K562 (cell line): ENCODE data around the gene PRPF6. TPM values are rescaled to one million over a fixed set of nuclear protein-coding genes. Genes with fewer than 3 reads are reported as not detected.

Source experiments
- ATF1 ChIP-seq, 2 experiments: fragments of 450-650 bp in 1 of 2; IDR thresholded peaks; 2 replicates each; pipeline ENCODE4 v1.6.1; 2016; ENCODE audit warnings: missing compliant biosample characterization in 1 of 2, missing genetic modification characterization in 1 of 2
- CHD4 ChIP-seq: fragments of 200-600 bp; sonication (generic); IDR thresholded peaks from 3 replicates; pipeline ENCODE4 v1.6.1; 2012; ENCODE audit warnings: low read depth, mild to moderate bottlenecking, mixed read lengths, low read length, inconsistent platforms; ENCODE audit not compliant: insufficient read depth, insufficient replicate concordance, poor library complexity, severe bottlenecking
- ELF2 ChIP-seq: fragments of 250-450 bp; sonication (Bioruptor Pico); IDR thresholded peaks from 2 replicates; pipeline ENCODE4 v1.5.0; 2021; ENCODE audit warnings: mild to moderate bottlenecking
- FOXJ3 ChIP-seq: sonication (generic); formaldehyde crosslinking; IDR thresholded peaks from 2 replicates; pipeline ENCODE4 v1.4.0; 2020; ENCODE audit warnings: mild to moderate bottlenecking, missing genetic modification reagents
- HCFC1 ChIP-seq: IDR thresholded peaks from 2 replicates; pipeline ENCODE4 v1.6.1; 2012; ENCODE audit warnings: low read depth, low read length, improper control_type of control experiment
- HMGN3 ChIP-seq: IDR thresholded peaks from 2 replicates; pipeline ENCODE4 v1.6.1; 2011; ENCODE audit warnings: borderline replicate concordance, low read depth, mild to moderate bottlenecking, mixed read lengths, low read length; ENCODE audit not compliant: insufficient read length; ENCODE audit errors: extremely low read depth
- KLF10 ChIP-seq: fragments of 250-450 bp; sonication (Bioruptor Pico); IDR thresholded peaks from 2 replicates; pipeline ENCODE4 v1.6.1; 2021; ENCODE audit warnings: matching md5 sums
- NELFE ChIP-seq: IDR thresholded peaks from 2 replicates; pipeline ENCODE4 v1.6.1; 2011; ENCODE audit warnings: mild to moderate bottlenecking; ENCODE audit not compliant: insufficient read depth, insufficient read length
- NFYB ChIP-seq: IDR thresholded peaks from 2 replicates; pipeline ENCODE4 v1.6.1; 2011; ENCODE audit warnings: mild to moderate bottlenecking, moderate library complexity; ENCODE audit not compliant: insufficient read length; ENCODE audit errors: extremely low read depth
- NRF1 ChIP-seq, 2 experiments: fragments of 450-650 bp; IDR thresholded peaks in 1 of 2; conservative IDR thresholded peaks in 1 of 2; 2 replicates each; pipeline ENCODE4 v1.6.1; 2014; ENCODE audit warnings: mild to moderate bottlenecking in 2 of 2
- RAD51 ChIP-seq: fragments of 450-650 bp; IDR thresholded peaks from 2 replicates; pipeline ENCODE4 v1.7.1; 2016; ENCODE audit warnings: low read depth, mild to moderate bottlenecking, borderline replicate concordance
- RBBP5 ChIP-seq: fragments of 200-600 bp; sonication (generic); IDR thresholded peaks from 2 replicates; pipeline ENCODE4 v1.6.1; 2012; ENCODE audit warnings: borderline replicate concordance, mild to moderate bottlenecking, low read length, control low read depth, inconsistent platforms; ENCODE audit not compliant: insufficient read depth, poor library complexity, severe bottlenecking
- RBM39 ChIP-seq: fragments of 200-400 bp; formaldehyde crosslinking; optimal IDR thresholded peaks from 2 replicates; pipeline ENCODE3; 2018; ENCODE audit warnings: low read depth, low read length
- SRSF1 ChIP-seq: fragments of 200-400 bp; formaldehyde crosslinking; IDR thresholded peaks from 2 replicates; pipeline ENCODE4 v1.6.1; 2017; ENCODE audit warnings: mild to moderate bottlenecking, low read depth, low read length, moderate library complexity
- ZC3H4 ChIP-seq: sonication (generic); formaldehyde crosslinking; IDR thresholded peaks from 2 replicates; pipeline ENCODE4 v1.9.0; 2021; ENCODE audit warnings: missing genetic modification reagents, borderline replicate concordance
- ZFP30 ChIP-seq: fragments of 250-450 bp; sonication (Bioruptor Pico); IDR thresholded peaks from 2 replicates; pipeline ENCODE4 v1.8.0; 2022; ENCODE audit warnings: moderate library complexity, mild to moderate bottlenecking, inconsistent platforms, borderline replicate concordance
- ZNF347 ChIP-seq: fragments of 450-650 bp; formaldehyde crosslinking; IDR thresholded peaks from 2 replicates; pipeline ENCODE4 v1.4.0; 2020; ENCODE audit warnings: low read depth, mild to moderate bottlenecking, moderate library complexity
- ZNF436 ChIP-seq: fragments of 250-450, 450-650 bp; sonication (Bioruptor Pico); formaldehyde crosslinking; IDR thresholded peaks from 2 replicates; pipeline ENCODE4 v1.7.0; 2020; ENCODE audit warnings: mild to moderate bottlenecking
- polyA plus RNA-seq, 8 experiments: library from polyadenylated mRNA; depleted of rRNA in 4 of 8; stranded (reverse) in 5 of 8; unstranded in 3 of 8; fragments of >200 nt; fragmentation: Nextera tagmentation in 2 of 8; fragmentation: Illumina TruSeq in 1 of 8; extraction: Ambion mirVana in 2 of 8; extraction: Trizol in 1 of 8; gene quantifications; 2 replicates each; pipeline versions ENCODE4 v1.2.1 to v1.2.3, GENCODE V29; 2011 to 2014; ENCODE audit warnings: inconsistent platforms in 1 of 8, missing spikeins in 1 of 8
- total RNA-seq, 7 experiments: library from RNA; depleted of rRNA in 6 of 7; stranded (reverse); fragments of >200 nt in 6 of 7; fragmentation: Illumina TruSeq in 2 of 7; extraction: Trizol in 2 of 7; gene quantifications; 2 replicates each; pipeline versions ENCODE4 v1.2.1 to v1.2.3, GENCODE V29; 2011 to 2021; ENCODE audit warnings: low replicate concordance in 1 of 7
- TF ChIP-seq, protein P1 (sequence below): fragments of 450-650 bp; IDR thresholded peaks from 2 replicates; pipeline ENCODE4 v1.6.1; 2014; ENCODE audit warnings: low read depth, mild to moderate bottlenecking, moderate library complexity, borderline replicate concordance
- TF ChIP-seq, protein P2 (sequence below): IDR thresholded peaks from 2 replicates; pipeline ENCODE4 v1.6.1; 2014; ENCODE audit warnings: antibody characterized with exemption
- TF ChIP-seq, protein P3 (sequence below): sonication (generic); formaldehyde crosslinking; IDR thresholded peaks from 2 replicates; pipeline ENCODE4 v1.8.1; 2022; ENCODE audit warnings: missing genetic modification reagents
- TF ChIP-seq, protein P4 (sequence below): fragments of 450-650 bp; formaldehyde crosslinking; IDR thresholded peaks from 2 replicates; pipeline ENCODE4 v1.4.0; 2020; ENCODE audit warnings: mild to moderate bottlenecking, moderate library complexity

Gene PRPF6
- total and polyA plus RNA-seq, 9 of the 15 experiments (the other 6 are each of a cell fraction or from before 2014, with no cell fraction given): 4.2 to 83.2 (median 59.9) TPM

DNA sequence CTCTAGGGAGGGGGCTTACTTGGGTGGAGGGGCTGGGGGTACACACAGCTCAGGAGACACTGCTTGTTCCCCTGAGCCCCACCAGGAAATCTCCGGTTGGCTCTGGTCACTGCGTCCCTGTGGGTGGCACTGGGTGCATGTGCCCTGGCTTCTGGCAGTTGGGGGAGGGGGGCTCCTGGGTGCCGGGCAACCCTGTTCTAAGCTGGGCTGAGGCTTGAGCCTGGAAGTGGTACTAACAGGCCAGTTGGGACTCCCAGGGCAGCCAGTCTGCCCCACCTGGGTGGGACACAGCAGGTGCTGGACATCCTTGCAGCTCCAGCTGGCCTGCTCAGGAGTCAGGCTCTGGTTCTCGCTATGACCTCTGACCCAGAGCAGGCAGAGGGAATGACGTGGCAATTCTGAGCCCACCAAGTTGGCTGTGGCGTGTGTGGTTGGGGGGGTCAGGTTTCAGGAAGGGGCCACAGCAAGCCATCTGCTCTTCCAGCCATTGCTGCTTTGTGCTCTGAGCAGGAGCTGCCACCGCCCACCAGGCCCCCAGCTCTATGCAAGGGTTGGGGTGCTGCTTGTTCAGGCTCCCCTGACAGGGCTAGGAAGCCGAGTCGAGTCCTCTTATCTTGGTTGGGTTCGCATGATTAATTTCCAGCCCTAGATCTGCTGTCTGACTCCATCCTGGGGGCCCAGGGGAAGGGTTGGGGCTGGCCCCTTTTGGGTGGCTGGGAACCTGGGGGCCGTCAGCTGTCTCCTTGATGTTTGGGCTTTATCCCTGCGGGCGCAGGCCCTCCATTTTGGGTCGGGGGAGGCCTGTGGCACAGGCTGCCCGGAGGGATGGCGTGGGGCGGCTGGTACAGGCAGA, 55.6 kb downstream of the PRPF6 start (continued):
- TF ChIP-seq, protein P1, sequence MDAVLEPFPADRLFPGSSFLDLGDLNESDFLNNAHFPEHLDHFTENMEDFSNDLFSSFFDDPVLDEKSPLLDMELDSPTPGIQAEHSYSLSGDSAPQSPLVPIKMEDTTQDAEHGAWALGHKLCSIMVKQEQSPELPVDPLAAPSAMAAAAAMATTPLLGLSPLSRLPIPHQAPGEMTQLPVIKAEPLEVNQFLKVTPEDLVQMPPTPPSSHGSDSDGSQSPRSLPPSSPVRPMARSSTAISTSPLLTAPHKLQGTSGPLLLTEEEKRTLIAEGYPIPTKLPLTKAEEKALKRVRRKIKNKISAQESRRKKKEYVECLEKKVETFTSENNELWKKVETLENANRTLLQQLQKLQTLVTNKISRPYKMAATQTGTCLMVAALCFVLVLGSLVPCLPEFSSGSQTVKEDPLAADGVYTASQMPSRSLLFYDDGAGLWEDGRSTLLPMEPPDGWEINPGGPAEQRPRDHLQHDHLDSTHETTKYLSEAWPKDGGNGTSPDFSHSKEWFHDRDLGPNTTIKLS: peak; percentile 44; the same call in 1 of the 2 replicates
- no peak for TF ChIP-seq NELFE
- TF ChIP-seq NRF1 (conservative IDR thresholded peaks at IDR 0.05 in 1 of 2, IDR thresholded peaks at IDR 0.05 in 1 of 2): no peak
- no peak for TF ChIP-seq ZC3H4 (CRISPR knock-in tag)
- no peak for TF ChIP-seq FOXJ3
- no peak for TF ChIP-seq ZNF436 (CRISPR knock-in tag)
- TF ChIP-seq ATF1 (CRISPR knock-in tag; IDR thresholded peaks at IDR 0.05): no peak
- no peak; the same call in 1 of the 2 replicates for TF ChIP-seq ATF1 (tag; IDR thresholded peaks at IDR 0.05)
- TF ChIP-seq, protein P2, sequence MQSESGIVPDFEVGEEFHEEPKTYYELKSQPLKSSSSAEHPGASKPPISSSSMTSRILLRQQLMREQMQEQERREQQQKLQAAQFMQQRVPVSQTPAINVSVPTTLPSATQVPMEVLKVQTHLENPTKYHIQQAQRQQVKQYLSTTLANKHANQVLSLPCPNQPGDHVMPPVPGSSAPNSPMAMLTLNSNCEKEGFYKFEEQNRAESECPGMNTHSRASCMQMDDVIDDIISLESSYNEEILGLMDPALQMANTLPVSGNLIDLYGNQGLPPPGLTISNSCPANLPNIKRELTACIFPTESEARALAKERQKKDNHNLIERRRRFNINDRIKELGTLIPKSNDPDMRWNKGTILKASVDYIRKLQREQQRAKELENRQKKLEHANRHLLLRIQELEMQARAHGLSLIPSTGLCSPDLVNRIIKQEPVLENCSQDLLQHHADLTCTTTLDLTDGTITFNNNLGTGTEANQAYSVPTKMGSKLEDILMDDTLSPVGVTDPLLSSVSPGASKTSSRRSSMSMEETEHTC: no peak
- TF ChIP-seq NFYB: no peak
- TF ChIP-seq CHD4: no peak
- TF ChIP-seq SRSF1: no peak
- TF ChIP-seq RAD51: no peak
- no peak for TF ChIP-seq ZNF347 (CRISPR knock-in tag)
- TF ChIP-seq, protein P3, sequence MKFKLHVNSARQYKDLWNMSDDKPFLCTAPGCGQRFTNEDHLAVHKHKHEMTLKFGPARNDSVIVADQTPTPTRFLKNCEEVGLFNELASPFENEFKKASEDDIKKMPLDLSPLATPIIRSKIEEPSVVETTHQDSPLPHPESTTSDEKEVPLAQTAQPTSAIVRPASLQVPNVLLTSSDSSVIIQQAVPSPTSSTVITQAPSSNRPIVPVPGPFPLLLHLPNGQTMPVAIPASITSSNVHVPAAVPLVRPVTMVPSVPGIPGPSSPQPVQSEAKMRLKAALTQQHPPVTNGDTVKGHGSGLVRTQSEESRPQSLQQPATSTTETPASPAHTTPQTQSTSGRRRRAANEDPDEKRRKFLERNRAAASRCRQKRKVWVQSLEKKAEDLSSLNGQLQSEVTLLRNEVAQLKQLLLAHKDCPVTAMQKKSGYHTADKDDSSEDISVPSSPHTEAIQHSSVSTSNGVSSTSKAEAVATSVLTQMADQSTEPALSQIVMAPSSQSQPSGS: no peak
- TF ChIP-seq HCFC1: no peak
- TF ChIP-seq ZFP30 (CRISPR knock-in tag): no peak
- no peak for TF ChIP-seq RBM39
- no peak for TF ChIP-seq HMGN3
- TF ChIP-seq ELF2 (CRISPR knock-in tag): no peak
- TF ChIP-seq RBBP5: no peak
- TF ChIP-seq, protein P4, sequence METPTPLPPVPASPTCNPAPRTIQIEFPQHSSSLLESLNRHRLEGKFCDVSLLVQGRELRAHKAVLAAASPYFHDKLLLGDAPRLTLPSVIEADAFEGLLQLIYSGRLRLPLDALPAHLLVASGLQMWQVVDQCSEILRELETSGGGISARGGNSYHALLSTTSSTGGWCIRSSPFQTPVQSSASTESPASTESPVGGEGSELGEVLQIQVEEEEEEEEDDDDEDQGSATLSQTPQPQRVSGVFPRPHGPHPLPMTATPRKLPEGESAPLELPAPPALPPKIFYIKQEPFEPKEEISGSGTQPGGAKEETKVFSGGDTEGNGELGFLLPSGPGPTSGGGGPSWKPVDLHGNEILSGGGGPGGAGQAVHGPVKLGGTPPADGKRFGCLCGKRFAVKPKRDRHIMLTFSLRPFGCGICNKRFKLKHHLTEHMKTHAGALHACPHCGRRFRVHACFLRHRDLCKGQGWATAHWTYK: 0 out of 2 replicates have a peak, but pooled peaks have one; percentile 44
- no peak for TF ChIP-seq KLF10 (CRISPR knock-in tag)
